Measurements from ENCODE around the gene F2R.
"Not testable (repeated sequence)": the region's sequence is repeated elsewhere in the genome, so short reads cannot be mapped to it uniquely, and the experiment has no call there.

F2R gene

GRCh38 chr5:76674330-76675066 lies 41.4 kb upstream of the F2R start:
- DNase-seq (ENCODE audit: low read depth) = no peak

GRCh38 chr5:76675364-76675763 lies 40.6 kb upstream of the F2R start:
- H3K4me3 ChIP-seq (ENCODE audit: low read depth, low read length) = no peak overlapping the region
- no peak for DNase-seq (ENCODE audit: low read depth)
- TF ChIP-seq, protein P1, sequence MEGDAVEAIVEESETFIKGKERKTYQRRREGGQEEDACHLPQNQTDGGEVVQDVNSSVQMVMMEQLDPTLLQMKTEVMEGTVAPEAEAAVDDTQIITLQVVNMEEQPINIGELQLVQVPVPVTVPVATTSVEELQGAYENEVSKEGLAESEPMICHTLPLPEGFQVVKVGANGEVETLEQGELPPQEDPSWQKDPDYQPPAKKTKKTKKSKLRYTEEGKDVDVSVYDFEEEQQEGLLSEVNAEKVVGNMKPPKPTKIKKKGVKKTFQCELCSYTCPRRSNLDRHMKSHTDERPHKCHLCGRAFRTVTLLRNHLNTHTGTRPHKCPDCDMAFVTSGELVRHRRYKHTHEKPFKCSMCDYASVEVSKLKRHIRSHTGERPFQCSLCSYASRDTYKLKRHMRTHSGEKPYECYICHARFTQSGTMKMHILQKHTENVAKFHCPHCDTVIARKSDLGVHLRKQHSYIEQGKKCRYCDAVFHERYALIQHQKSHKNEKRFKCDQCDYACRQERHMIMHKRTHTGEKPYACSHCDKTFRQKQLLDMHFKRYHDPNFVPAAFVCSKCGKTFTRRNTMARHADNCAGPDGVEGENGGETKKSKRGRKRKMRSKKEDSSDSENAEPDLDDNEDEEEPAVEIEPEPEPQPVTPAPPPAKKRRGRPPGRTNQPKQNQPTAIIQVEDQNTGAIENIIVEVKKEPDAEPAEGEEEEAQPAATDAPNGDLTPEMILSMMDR (IDR thresholded peaks at IDR 0.05; ENCODE audit: control insufficient read depth, extremely low read depth, insufficient read depth) = no peak

More at GRCh38 chr5:76674330-76675066, 41.4 kb upstream of the F2R start:
- H3K4me3 ChIP-seq (ENCODE audit: low read depth, low read length) = no peak overlapping the region
- TF ChIP-seq, protein P1 (IDR thresholded peaks at IDR 0.05; ENCODE audit: control insufficient read depth, extremely low read depth, insufficient read depth) = no peak

- H3K4me3 ChIP-seq (ENCODE audit: low read depth, low read length) = no peak overlapping the region
- TF ChIP-seq, protein P1 (IDR thresholded peaks at IDR 0.05; ENCODE audit: control insufficient read depth, extremely low read depth, insufficient read depth) = no peak
- no peak for DNase-seq (ENCODE audit: low read depth)
Measured at GRCh38 chr5:76677849-76678472, 38.0 kb upstream of the F2R start.

GRCh38 chr5:76679231-76679630 lies 36.7 kb upstream of the F2R start:
- TF ChIP-seq, protein P1 (IDR thresholded peaks at IDR 0.05; ENCODE audit: control insufficient read depth, extremely low read depth, insufficient read depth) = no peak
- no peak overlapping the region for H3K4me3 ChIP-seq (ENCODE audit: low read depth, low read length)
- no peak for DNase-seq (ENCODE audit: low read depth)

DNA sequence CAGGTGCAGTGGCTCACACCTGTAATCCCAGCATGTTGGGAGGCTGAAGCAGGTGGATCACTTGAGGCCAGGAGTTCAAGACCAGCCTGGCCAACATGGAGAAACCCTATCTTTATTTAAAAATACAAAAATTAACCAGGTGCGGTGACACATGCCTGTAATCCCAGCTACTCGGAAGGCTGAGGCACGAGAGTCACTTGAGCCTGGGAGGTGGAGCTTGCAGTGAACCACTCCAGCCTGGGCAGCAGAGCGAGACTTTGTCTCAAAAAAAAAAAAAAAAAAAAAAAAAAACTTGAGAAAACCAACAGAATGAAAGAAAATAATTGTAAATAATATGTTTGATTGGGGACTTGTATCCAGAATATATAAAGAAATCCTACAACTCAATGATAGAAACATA lies 35.1 kb upstream of the F2R start:
- DNase-seq (ENCODE audit: low read depth); H3K4me3 ChIP-seq (ENCODE audit: low read depth, low read length): not testable (repeated sequence)

DNA sequence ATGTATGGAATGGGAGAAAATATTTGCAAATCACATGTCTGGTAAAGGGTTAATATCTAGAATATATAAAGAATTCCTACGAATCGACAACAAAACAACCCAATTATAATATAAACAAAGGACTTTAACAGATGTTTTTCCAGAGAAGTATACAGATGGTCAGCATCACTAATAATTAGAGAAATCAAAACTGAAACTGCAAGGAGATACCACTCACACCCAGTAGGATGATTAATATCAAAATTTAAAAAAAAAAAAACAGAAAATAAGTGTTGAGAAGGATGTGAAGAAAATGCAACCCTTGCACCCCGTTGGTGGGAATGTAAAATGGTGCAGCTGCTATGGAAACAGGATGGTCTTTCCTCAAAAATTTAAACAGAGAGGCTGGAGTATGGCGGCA lies 34.6 kb upstream of the F2R start:
- no peak overlapping the region for H3K4me3 ChIP-seq (ENCODE audit: low read depth, low read length)
- TF ChIP-seq, protein P1 (IDR thresholded peaks at IDR 0.05; ENCODE audit: control insufficient read depth, extremely low read depth, insufficient read depth) = no peak
- DNase-seq (ENCODE audit: low read depth) = no peak

DNA sequence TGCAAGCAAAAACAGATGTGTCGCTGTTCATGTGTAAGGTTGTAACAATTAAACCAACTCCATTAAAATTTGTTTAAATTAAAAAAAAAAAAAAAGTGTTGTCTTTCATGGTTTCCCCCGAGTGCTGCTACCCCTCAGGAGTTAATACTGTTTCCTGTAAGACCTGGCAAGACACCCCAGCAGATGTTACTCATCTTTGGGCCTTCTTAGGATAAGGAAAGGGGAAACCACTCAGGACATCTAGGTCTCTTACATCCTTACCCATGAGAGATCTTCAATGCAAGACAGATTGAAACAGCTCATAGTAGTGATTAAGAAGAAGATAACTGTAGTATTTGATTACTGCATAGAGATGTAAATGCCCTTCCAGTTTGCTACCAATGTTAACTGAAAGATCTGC lies 33.5 kb upstream of the F2R start:
- TF ChIP-seq, protein P1 (IDR thresholded peaks at IDR 0.05; ENCODE audit: control insufficient read depth, extremely low read depth, insufficient read depth) = no peak
- DNase-seq (ENCODE audit: low read depth) = no peak
- no peak overlapping the region for H3K4me3 ChIP-seq (ENCODE audit: low read depth, low read length)
